GM23338 (cell line): ENCODE measurements around the gene TMTC2. TPM values are rescaled to one million over a fixed set of nuclear protein-coding genes. Genes with fewer than 3 reads are reported as not detected.

Experiments
- ATAC-seq: fragments of 200-7000 bp; cut with Tn5 transposase; 3 replicates; pipeline ENCODE4 v1.9.1; 2020
- DNase-seq: peaks from one replicate; pipeline ENCODE4 v3.0.0-alpha.2; 2015; ENCODE audit warnings: low spot score
- H2AFZ ChIP-seq: fragments of 200-600 bp; sonication (generic); 2 replicates; pipeline ENCODE4 v1.8.0; 2016; ENCODE audit warnings: antibody characterized with exemption, mild to moderate bottlenecking, moderate library complexity
- H3F3A ChIP-seq: fragments of 200-600 bp; sonication (generic); replicated peaks from 2 replicates; pipeline ENCODE4 v1.8.0; 2017; ENCODE audit warnings: antibody characterized with exemption, mixed run types, low read depth
- H3K27ac ChIP-seq: fragments of 200-600 bp; sonication (generic); 2 replicates; pipeline ENCODE4 v1.6.1; 2016; ENCODE audit warnings: low read depth
- H3K27me3 ChIP-seq: fragments of 200-600 bp; sonication (generic); 2 replicates; pipeline ENCODE4 v1.8.0; 2016; ENCODE audit warnings: mild to moderate bottlenecking, mixed run types, moderate library complexity; ENCODE audit not compliant: insufficient read depth
- H3K36me3 ChIP-seq: fragments of 200-600 bp; sonication (generic); 2 replicates; pipeline ENCODE4 v1.8.0; 2016; ENCODE audit warnings: mild to moderate bottlenecking; ENCODE audit not compliant: insufficient read depth
- H3K4me1 ChIP-seq: fragments of 200-600 bp; sonication (generic); 2 replicates; pipeline ENCODE4 v1.8.0; 2016; ENCODE audit warnings: mild to moderate bottlenecking, moderate library complexity; ENCODE audit not compliant: insufficient read depth
- H3K4me2 ChIP-seq: fragments of 200-600 bp; sonication (generic); 2 replicates; pipeline ENCODE4 v1.7.1; 2017; ENCODE audit warnings: mixed run types
- H3K4me3 ChIP-seq: fragments of 200-600 bp; sonication (generic); 2 replicates; pipeline ENCODE4 v1.6.1; 2016; ENCODE audit warnings: mixed run types
- H3K79me2 ChIP-seq: fragments of 200-600 bp; sonication (generic); replicated peaks from 2 replicates; pipeline ENCODE4 v1.8.0; 2017; ENCODE audit warnings: mild to moderate bottlenecking; ENCODE audit not compliant: insufficient read depth
- H3K9me2 ChIP-seq: fragments of 200-600 bp; sonication (generic); 2 replicates; pipeline ENCODE4 v1.8.0; 2017; ENCODE audit not compliant: insufficient read depth
- H4K20me1 ChIP-seq: fragments of 200-600 bp; sonication (generic); replicated peaks from 2 replicates; pipeline ENCODE4 v1.8.0; 2017; ENCODE audit warnings: mild to moderate bottlenecking; ENCODE audit not compliant: insufficient read depth
- H3K27ac Mint-ChIP-seq: 2 replicates; pipeline ENCODE4 v1.8.0; 2020; ENCODE audit warnings: inconsistent platforms, mild to moderate bottlenecking, moderate library complexity, mixed read lengths
- H3K27me3 Mint-ChIP-seq: 3 replicates; pipeline ENCODE4 v1.8.0; 2022; ENCODE audit warnings: low read depth, mild to moderate bottlenecking, moderate library complexity, mixed read lengths, inconsistent platforms; ENCODE audit not compliant: insufficient read depth, poor library complexity
- H3K36me3 Mint-ChIP-seq: 3 replicates; pipeline ENCODE4 v1.8.0; 2021; ENCODE audit warnings: low read depth, mild to moderate bottlenecking, inconsistent platforms, moderate library complexity, mixed read lengths
- H3K4me1 Mint-ChIP-seq: 3 replicates; pipeline ENCODE4 v1.8.0; 2020; ENCODE audit warnings: mild to moderate bottlenecking, inconsistent platforms, mixed read lengths
- H3K4me3 Mint-ChIP-seq: 3 replicates; pipeline ENCODE4 v1.8.0; 2021; ENCODE audit warnings: moderate library complexity, mild to moderate bottlenecking, inconsistent platforms, mixed read lengths
- H3K9me3 Mint-ChIP-seq: 3 replicates; pipeline ENCODE4 v1.8.0; 2020; ENCODE audit warnings: moderate library complexity, mild to moderate bottlenecking, inconsistent platforms, mixed read lengths
- CREB1 ChIP-seq: fragments of 250-450 bp; sonication (Bioruptor Pico); IDR thresholded peaks from 2 replicates; pipeline ENCODE4 v1.5.0; 2020; ENCODE audit warnings: low read depth, mild to moderate bottlenecking, moderate library complexity
- CTCF ChIP-seq, 2 experiments: fragments of 200-600 bp in 1 of 2; sonication (generic) in 1 of 2; conservative IDR thresholded peaks; 2 replicates each; pipeline versions ENCODE4 v1.5.1 to v1.6.1; 2016 to 2017; ENCODE audit warnings: antibody characterized with exemption in 2 of 2, low read depth in 2 of 2, mild to moderate bottlenecking in 2 of 2, moderate library complexity in 1 of 2
- ETS1 ChIP-seq: IDR thresholded peaks from 2 replicates; pipeline ENCODE4 v1.6.1; 2016; ENCODE audit warnings: antibody characterized with exemption
- EZH2 ChIP-seq: fragments of 200-600 bp; sonication (generic); IDR thresholded peaks from one replicate; pipeline ENCODE4 v1.8.0; 2017; ENCODE audit warnings: antibody characterized with exemption, mild to moderate bottlenecking, low read depth; ENCODE audit not compliant: unreplicated experiment
- EZH2phosphoT487 ChIP-seq: fragments of 200-600 bp; sonication (generic); IDR thresholded peaks from one replicate; pipeline ENCODE4 v1.8.1; 2018; ENCODE audit warnings: antibody characterized with exemption; ENCODE audit not compliant: unreplicated experiment
- JUNB ChIP-seq: IDR thresholded peaks from one replicate; pipeline ENCODE4 v1.6.1; 2016; ENCODE audit warnings: antibody characterized with exemption; ENCODE audit not compliant: unreplicated experiment
- NANOG ChIP-seq: IDR thresholded peaks from 2 replicates; pipeline ENCODE4 v1.6.1; 2016; ENCODE audit warnings: antibody characterized with exemption, borderline replicate concordance
- POLR2AphosphoS5 ChIP-seq: IDR thresholded peaks from 2 replicates; pipeline ENCODE4 v1.6.1; 2016; ENCODE audit warnings: antibody characterized with exemption, low read depth
- REST ChIP-seq: IDR thresholded peaks from one replicate; pipeline ENCODE4 v1.6.1; 2018; ENCODE audit warnings: antibody characterized with exemption; ENCODE audit not compliant: unreplicated experiment
- STAT1 ChIP-seq: IDR thresholded peaks from one replicate; pipeline ENCODE4 v1.6.1; 2016; ENCODE audit warnings: antibody characterized with exemption; ENCODE audit not compliant: unreplicated experiment
- ZNF114 ChIP-seq: fragments of 250-450 bp; sonication (Bioruptor Pico); IDR thresholded peaks from 2 replicates; pipeline ENCODE4 v1.5.0; 2020; ENCODE audit warnings: mild to moderate bottlenecking, moderate library complexity
- ZNF331 ChIP-seq: fragments of 250-450 bp; sonication (Bioruptor Pico); IDR thresholded peaks from 2 replicates; pipeline ENCODE4 v1.5.0; 2020; ENCODE audit warnings: low read depth, mild to moderate bottlenecking, moderate library complexity
- ZNF462 ChIP-seq: fragments of 250-450 bp; sonication (Bioruptor Pico); IDR thresholded peaks from 2 replicates; pipeline ENCODE4 v1.5.0; 2020; ENCODE audit warnings: mild to moderate bottlenecking, moderate library complexity
- polyA plus RNA-seq: library from polyadenylated mRNA; unstranded; fragments of >200 nt; fragmentation: Nextera tagmentation; extraction: Ambion mirVana; gene quantifications from 2 replicates; pipeline ENCODE4 v1.2.1, GENCODE V29; 2016
- total RNA-seq: library from RNA; depleted of rRNA; stranded (reverse); fragments of >200 nt; shearing (Covaris generic); gene quantifications from 2 replicates; pipeline ENCODE4 v1.2.3, GENCODE V29; 2014

Gene TMTC2
- total and polyA plus RNA-seq, 2 experiments from 2014 or later: 0.57 to 6.5 TPM

GRCh38 chr12:82644896-82645295 is 41.8 kb upstream of the TMTC2 start:
- peaks cover 8% of the 10 kb centered on the region for H3K4me1 Mint-ChIP-seq
- Histone ChIP-seq H3K27me3 (no peaks in the 10 kb centered on the region), H3K9me2 (no peaks in the 10 kb centered on the region), H3K4me1 (peaks cover 8% of the 10 kb centered on the region), H3K79me2 (no peaks in the 10 kb centered on the region), H3K4me3 (no peak overlapping the region), H3F3A (no peaks in the 10 kb centered on the region), H2AFZ (no peak overlapping the region), H3K4me2 (no peak overlapping the region), H3K27ac (no peak overlapping the region), H3K36me3 (no peaks in the 10 kb centered on the region), H4K20me1 (no peaks in the 10 kb centered on the region)
- no peak overlapping the region for H3K27ac Mint-ChIP-seq
- H3K27me3 Mint-ChIP-seq: no peaks in the 10 kb centered on the region
- TF ChIP-seq EZH2phosphoT487: no peak
- no peak for TF ChIP-seq ZNF331 (CRISPR knock-in tag)
- no peak for TF ChIP-seq REST
- no peak for TF ChIP-seq CREB1
- TF ChIP-seq JUNB: no peak
- no peak for TF ChIP-seq STAT1
- no peak for TF ChIP-seq EZH2
- no peak for TF ChIP-seq ZNF462
- no peak for TF ChIP-seq POLR2AphosphoS5
- TF ChIP-seq ETS1: no peak
- TF ChIP-seq NANOG: no peak
- TF ChIP-seq CTCF (conservative IDR thresholded peaks at IDR 0.05; ENCODE audit: low read depth in 2 of 2): no peak
- TF ChIP-seq ZNF114: no peak
- H3K9me3 Mint-ChIP-seq: no peaks in the 10 kb centered on the region
- no peaks in the 10 kb centered on the region for H3K36me3 Mint-ChIP-seq
- DNase-seq: no peak
- ATAC-seq: no peak
- no peak overlapping the region for H3K4me3 Mint-ChIP-seq
